Amniotic stem cell (primary cell): ENCODE measurements around the gene GMDS.

Experiments used
- DNase-seq: peaks from one replicate; lab custom pipeline; 2025; lab: John Stamatoyannopoulos, UW

GMDS gene

DNA sequence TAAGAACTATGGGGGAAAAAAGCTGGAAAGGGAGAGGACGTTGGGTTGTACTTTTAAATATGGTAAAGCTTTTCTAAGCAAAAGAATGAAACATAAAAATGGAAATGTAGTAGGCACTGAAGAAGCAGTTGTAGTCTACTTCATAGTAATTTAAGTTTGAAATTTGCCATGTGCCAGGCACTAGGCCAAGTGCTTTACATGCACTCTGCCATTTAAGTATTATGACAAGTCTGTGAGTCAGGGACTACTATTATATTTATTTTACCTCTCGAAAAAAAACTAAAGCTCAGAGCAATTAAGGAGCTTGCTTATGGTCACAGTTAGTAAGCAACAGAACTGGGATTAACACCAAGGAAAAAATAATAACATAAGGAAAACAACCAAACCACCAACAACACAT lies 257.8 kb downstream of the GMDS start:
- DNase-seq = peak; percentile 58

DNA sequence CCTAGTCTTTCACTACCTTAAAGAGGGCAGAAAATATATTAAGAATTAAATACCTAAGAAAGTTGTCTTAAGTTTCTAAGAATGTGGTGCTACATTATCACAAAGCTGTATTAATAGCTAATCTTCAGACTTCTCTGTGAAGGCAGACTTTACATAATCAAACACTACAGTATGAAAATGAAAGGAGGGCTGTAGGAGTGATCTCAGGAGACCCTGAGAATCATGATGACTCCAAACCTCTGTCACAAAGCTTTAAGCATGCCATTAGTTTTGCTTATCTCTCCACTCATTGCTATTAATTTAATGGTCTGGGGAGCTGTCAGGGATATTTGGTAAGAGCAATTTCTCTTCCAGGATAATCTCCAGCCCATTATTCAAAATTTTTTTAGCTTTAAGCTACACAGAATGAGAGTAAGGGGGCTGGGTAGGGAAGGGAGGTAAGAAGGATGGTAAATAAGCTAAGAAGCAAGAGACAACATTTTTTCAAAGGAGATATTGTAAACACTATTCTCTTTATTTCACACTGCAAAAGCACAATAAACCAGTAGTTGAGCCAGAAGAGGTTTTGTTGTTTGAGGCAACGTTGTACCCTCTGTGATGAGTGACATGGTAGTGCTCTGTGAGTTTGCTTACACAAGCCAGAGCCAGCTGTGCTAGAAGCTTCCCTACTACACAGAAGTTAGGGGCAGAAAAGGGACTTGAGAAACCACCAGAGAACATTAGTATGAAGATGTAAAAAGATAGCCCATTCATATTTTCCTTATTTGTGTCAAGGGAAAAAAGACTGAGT lies 258.8 kb downstream of the GMDS start:
- DNase-seq = no peak

DNA sequence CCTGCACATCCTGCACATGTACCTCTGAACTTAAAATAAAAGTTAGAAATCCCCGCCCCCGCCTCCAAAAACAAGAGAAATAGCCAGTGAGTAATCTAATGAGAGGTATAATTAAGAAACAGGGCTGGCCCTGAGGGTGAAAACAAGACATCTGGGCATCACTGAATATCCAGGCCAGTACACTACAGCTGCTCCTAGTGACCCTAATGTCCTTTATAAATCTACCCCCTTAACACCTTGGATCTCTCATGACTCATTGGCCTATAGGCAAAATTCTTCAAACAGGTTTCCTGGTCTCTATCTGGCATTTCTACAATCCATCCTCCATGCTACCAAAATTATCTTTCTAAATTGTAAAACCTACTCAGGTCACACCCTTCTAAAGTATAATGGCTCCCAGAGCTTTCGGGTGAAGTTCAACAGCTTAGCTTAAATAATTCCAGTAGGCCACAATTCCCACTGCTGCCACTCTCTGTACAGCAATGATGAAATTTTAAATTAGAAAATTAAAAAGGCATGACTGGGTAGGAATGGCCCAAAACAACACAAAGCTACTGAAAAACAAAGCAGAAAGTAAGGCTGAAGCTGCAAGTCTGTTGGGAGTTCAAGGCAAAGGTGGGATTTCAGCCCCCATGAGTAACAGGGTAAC lies 260.9 kb downstream of the GMDS start:
- DNase-seq = no peak

GRCh38 chr6:1983850-1984249 lies 261.6 kb downstream of the GMDS start:
- DNase-seq = no peak

DNA sequence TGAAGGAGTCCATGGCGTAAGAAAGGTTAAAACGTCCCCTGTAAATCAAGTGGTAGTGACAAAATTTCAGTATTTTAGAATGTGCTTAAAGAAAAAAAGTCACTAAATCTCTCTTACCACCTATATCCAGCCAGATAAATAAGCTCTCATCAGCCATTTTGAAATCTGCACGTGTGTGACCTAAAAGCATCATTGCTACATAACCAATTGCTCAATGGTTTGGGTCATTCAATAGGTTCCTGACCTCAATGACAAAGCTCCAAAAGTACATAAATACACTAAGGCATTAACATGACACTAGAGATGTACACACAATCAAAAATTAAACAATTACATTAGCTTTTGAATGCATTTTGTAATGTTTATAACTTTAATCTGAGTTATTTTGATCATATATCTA lies 272.4 kb downstream of the GMDS start:
- DNase-seq = no peak

DNA sequence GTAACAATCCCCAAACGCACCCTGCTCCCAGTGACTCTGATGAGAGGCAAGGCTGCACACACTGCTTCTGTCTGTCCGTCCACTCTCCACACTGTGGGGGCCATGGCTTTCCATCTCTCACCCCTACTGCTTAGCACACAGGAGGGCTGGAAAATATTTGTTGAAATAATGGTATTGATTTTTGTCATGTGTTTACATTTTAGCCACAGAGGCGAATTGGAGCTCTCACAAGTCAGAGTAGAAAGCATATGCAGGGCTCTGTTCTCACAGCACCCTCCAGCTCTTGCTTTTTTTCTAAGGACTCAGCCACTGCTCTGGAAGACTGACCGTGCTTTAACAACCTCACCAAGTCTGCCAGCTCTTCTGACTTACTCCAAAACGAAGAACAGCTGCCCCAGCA lies 273.8 kb downstream of the GMDS start:
- no peak for DNase-seq

DNA sequence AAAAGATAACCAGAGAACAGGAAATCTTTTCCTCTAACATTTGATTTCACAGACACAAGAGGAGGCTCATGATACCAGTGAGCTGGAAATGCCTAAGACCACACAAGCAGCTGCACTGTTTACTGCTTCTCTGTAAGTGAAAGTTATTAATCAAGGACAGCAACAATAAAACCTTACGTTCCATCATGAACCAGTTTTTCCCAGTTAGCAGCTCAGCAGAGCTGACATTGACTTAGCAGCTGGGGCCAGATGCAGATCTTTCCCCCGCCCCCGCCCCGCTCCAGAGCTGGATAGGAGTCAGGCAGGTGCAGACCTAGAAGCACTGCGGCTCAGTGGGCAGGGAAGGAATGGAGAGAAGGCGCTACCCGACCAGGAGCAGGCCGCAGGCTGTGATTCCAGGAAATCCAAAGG lies 275.2 kb downstream of the GMDS start:
- no peak for DNase-seq

DNA sequence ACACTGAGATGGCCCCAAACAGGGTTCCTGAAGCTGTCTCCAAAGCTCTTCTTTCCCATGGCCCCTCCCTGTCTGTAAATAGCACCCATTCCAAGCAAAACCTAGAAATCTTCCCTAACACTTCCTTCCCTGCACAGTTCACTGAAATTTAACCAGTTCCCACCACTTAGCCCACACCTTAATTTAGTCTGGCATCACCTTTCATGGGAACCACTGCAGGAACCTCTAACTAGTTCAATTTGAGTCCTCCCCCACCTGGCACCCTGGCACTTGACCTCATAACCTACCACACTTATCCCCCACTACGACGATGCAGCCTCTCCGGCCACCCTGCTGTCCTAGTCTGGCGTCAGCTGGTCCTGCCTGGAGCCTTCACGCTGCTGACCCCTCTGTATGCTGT lies 278.7 kb downstream of the GMDS start:
- DNase-seq = no peak

DNA sequence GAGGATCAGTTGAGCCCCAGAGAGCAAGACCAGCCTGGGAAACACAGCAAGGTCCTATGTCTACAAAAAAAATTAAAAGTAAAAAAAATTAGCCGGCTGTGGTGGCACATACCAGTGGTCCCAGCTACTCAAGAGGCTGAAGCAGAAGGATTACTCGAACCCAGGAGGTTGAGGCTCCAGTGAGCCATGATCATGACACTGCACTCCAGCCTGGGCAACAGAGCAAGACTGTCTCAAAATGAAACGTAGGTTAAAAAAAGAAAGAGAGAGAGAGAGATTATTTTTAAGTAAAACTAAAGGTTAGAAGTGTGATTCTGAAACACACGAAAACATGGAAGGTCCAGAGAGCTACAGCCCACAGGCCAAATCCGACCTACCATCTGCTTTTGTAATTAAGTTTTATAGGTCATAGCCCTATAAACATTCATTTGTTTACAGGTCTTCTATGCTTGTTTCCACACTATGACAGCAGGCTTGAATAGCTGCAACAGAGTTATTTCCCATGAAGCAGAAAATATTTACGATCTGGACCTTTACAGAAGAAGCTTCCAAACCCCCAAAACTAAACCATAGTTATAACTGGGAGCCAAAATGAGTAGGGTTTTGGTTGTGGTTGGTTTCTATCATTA lies 279.7 kb downstream of the GMDS start:
- DNase-seq = no peak

- no peak for DNase-seq
These were observed 281.8 kb downstream of the GMDS start for GRCh38 chr6:1963596-1963995.

- no peak for DNase-seq
These were observed 283.2 kb downstream of the GMDS start for GRCh38 chr6:1962201-1962600.

GRCh38 chr6:1960486-1961142 lies 284.8 kb downstream of the GMDS start:
- DNase-seq = no peak

GRCh38 chr6:1958257-1958656 lies 287.1 kb downstream of the GMDS start:
- DNase-seq = no peak

DNA sequence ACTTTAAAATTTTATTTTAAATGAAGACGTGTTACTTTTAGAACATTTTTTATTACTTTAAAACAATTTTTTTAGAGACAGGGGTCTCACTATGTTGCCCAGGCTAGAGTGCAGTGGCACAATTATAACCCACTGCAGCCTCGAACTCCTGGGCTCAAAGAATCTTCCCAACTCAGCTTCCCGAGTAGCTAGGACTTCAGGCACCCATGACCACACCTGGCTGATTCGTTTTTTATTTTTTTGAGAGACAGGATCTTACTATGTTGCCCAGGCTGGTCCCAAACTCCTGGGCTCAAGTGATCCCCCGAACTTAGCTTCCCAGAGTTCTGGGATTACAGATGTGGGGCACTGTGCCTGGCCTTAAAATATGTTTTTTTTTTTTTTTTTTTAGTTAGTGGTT lies 287.7 kb downstream of the GMDS start:
- no peak for DNase-seq

- DNase-seq = peak; percentile 92
These were observed 292.6 kb downstream of the GMDS start for GRCh38 chr6:1952740-1953360.

GRCh38 chr6:1950631-1951030 lies 294.8 kb downstream of the GMDS start:
- no peak for DNase-seq

GRCh38 chr6:1949538-1949937 lies 295.9 kb downstream of the GMDS start:
- DNase-seq = no peak

DNA sequence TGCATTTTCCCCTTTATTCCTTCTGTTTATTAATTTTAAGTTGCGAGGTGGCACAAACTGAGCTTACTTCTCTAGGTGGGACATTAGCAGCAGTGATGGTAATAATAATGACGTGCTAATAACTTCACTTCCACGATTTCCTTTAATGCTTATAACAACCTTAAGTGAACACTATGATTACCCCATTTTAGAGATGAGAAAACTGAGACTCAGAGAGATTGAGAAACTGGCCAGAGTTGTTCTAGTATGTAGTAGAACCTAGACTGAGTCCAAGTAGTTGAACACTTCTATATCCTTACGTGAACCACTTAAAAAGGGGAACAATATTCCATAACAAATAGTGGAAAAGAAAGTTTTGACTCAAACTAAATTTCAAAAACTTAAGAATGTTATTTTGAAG lies 297.5 kb downstream of the GMDS start:
- no peak for DNase-seq

- DNase-seq = no peak
These were observed 298.8 kb downstream of the GMDS start for GRCh38 chr6:1946583-1946982.

- no peak for DNase-seq
These were observed 300.1 kb downstream of the GMDS start for GRCh38 chr6:1945235-1945832.

GRCh38 chr6:1942834-1943233 lies 302.6 kb downstream of the GMDS start:
- no peak for DNase-seq

GRCh38 chr6:1941534-1941933 lies 303.9 kb downstream of the GMDS start:
- DNase-seq = no peak
